22Rv1 (cell line): ENCODE results near the gene PLS3.

Experiments used
- ZFX ChIP-seq: fragments of 450-650 bp; IDR thresholded peaks from 2 replicates; pipeline ENCODE4 v1.6.1; 2017; ENCODE audit warnings: antibody characterized with exemption, borderline replicate concordance
- TF ChIP-seq, protein P1 (sequence below): fragments of 450-650 bp; IDR thresholded peaks from 2 replicates; pipeline ENCODE4 v1.5.1; 2017; ENCODE audit warnings: mild to moderate bottlenecking

GRCh38 chrX:115650449-115650848 lies 89.5 kb downstream of the PLS3 start:
- TF ChIP-seq, protein P1, sequence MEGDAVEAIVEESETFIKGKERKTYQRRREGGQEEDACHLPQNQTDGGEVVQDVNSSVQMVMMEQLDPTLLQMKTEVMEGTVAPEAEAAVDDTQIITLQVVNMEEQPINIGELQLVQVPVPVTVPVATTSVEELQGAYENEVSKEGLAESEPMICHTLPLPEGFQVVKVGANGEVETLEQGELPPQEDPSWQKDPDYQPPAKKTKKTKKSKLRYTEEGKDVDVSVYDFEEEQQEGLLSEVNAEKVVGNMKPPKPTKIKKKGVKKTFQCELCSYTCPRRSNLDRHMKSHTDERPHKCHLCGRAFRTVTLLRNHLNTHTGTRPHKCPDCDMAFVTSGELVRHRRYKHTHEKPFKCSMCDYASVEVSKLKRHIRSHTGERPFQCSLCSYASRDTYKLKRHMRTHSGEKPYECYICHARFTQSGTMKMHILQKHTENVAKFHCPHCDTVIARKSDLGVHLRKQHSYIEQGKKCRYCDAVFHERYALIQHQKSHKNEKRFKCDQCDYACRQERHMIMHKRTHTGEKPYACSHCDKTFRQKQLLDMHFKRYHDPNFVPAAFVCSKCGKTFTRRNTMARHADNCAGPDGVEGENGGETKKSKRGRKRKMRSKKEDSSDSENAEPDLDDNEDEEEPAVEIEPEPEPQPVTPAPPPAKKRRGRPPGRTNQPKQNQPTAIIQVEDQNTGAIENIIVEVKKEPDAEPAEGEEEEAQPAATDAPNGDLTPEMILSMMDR = no peak
- no peak for TF ChIP-seq ZFX
